Endothelial cell of umbilical vein (primary cell): ENCODE measurements around the gene RPL35. TPM values are rescaled to one million over a fixed set of nuclear protein-coding genes. Genes with fewer than 3 reads are reported as not detected.

ENCODE experiments used
- BruUV-seq: library from RNA; stranded (reverse); fragments of 400-500 nt; replicated peaks from 2 replicates; lab custom pipeline; 2021; lab: Mats Ljungman, UMichigan
- CTCF ChIA-PET: fragments of 300-600, 350-600 bp; sonication (Branson Sonifier 250); formaldehyde crosslinking; loops from one replicate; lab custom pipeline; 2021; ENCODE audit warnings: antibody characterized with exemption, inconsistent platforms; lab: Charles Lee
- POLR2A ChIA-PET: fragments of 300-600, 350-600 bp; sonication (Branson Sonifier 250); formaldehyde crosslinking; loops from one replicate; lab custom pipeline; 2021; ENCODE audit warnings: antibody characterized with exemption, inconsistent platforms; lab: Charles Lee
- DNase-seq: peaks from one replicate; pipeline ENCODE4 v3.0.0-alpha.2; 2011; ENCODE audit warnings: low read depth, low spot score
- FAIRE-seq: peaks from 2 replicates; lab custom pipeline; 2011; peaks lifted over from hg19 to GRCh38; lab: Jason Lieb, UNC
- H2AFZ ChIP-seq: 2 replicates; pipeline ENCODE4 v1.6.0; 2012; ENCODE audit warnings: low read depth, low read length, control low read depth, inconsistent platforms
- H3K27ac ChIP-seq: 2 replicates; pipeline ENCODE4 v1.5.1; 2011; ENCODE audit warnings: low read depth, mild to moderate bottlenecking, control low read depth, low read length, moderate library complexity; ENCODE audit not compliant: insufficient read depth
- H3K27me3 ChIP-seq, 2 experiments: 2 replicates each; pipeline versions ENCODE4 v1.6.0 to v1.6.1; 2011; ENCODE audit warnings: low read length in 2 of 2, mixed read lengths in 1 of 2; ENCODE audit not compliant: control insufficient read depth in 2 of 2, insufficient read depth in 2 of 2
- H3K36me3 ChIP-seq, 2 experiments: 2 replicates in 1 of 2; 3 replicates in 1 of 2; pipeline ENCODE4 v1.5.1; 2011; ENCODE audit warnings: low read length in 2 of 2, mild to moderate bottlenecking in 1 of 2, moderate library complexity in 1 of 2; ENCODE audit not compliant: control insufficient read depth in 2 of 2, insufficient read depth in 2 of 2; ENCODE audit errors: extremely low read depth in 1 of 2
- H3K4me1 ChIP-seq: 3 replicates; pipeline ENCODE4 v1.5.1; 2011; ENCODE audit warnings: mild to moderate bottlenecking, low read length; ENCODE audit not compliant: control insufficient read depth, insufficient read depth; ENCODE audit errors: extremely low read depth
- H3K4me2 ChIP-seq: 2 replicates; pipeline ENCODE4 v1.6.1; 2011; ENCODE audit warnings: low read length, control low read depth, mixed read lengths; ENCODE audit not compliant: insufficient read depth
- H3K4me3 ChIP-seq, 3 experiments: fragments of 200-600 bp in 1 of 3; sonication (generic), shearing (Covaris generic) in 1 of 3; replicated peaks in 1 of 3; 2 replicates each; pipeline ENCODE4 v1.5.1; 2011 to 2016; ENCODE audit warnings: control low read depth in 3 of 3, low read length in 3 of 3, mild to moderate bottlenecking in 2 of 3, inconsistent platforms in 1 of 3, low read depth in 1 of 3, moderate library complexity in 1 of 3; ENCODE audit not compliant: insufficient read depth in 1 of 3
- H3K79me2 ChIP-seq: 2 replicates; pipeline ENCODE4 v1.6.0; 2012; ENCODE audit warnings: low read length, inconsistent platforms; ENCODE audit not compliant: control insufficient read depth, insufficient read depth
- H3K9ac ChIP-seq: replicated peaks from 2 replicates; pipeline ENCODE3; 2011; ENCODE audit warnings: low read length, control low read depth; ENCODE audit not compliant: insufficient read depth; ENCODE audit errors: extremely low read depth
- H3K9me1 ChIP-seq: replicated peaks from 3 replicates; pipeline ENCODE4 v1.6.0; 2011; ENCODE audit warnings: mild to moderate bottlenecking, low read length; ENCODE audit not compliant: control insufficient read depth, insufficient read depth; ENCODE audit errors: extremely low read depth
- H3K9me3 ChIP-seq: replicated peaks from 2 replicates; pipeline ENCODE4 v1.5.1; 2012; ENCODE audit warnings: low read length, inconsistent platforms; ENCODE audit not compliant: control insufficient read depth, insufficient read depth
- H4K20me1 ChIP-seq: replicated peaks from 2 replicates; pipeline ENCODE3; 2011; ENCODE audit warnings: mild to moderate bottlenecking, low read length; ENCODE audit not compliant: control insufficient read depth, insufficient read depth; ENCODE audit errors: extremely low read depth
- CTCF ChIP-seq, 2 donors: IDR thresholded peaks; 1 replicate in 1 of 2; 2 replicates in 1 of 2; pipeline ENCODE4 v1.5.1; 2011; ENCODE audit warnings: low read length in 2 of 2, mild to moderate bottlenecking in 2 of 2, moderate library complexity in 2 of 2, control low read depth in 1 of 2, inconsistent platforms in 1 of 2, low read depth in 1 of 2; ENCODE audit not compliant: insufficient read depth in 1 of 2; ENCODE audit errors: extremely low read depth in 1 of 2
- EZH2 ChIP-seq: IDR thresholded peaks from 2 replicates; pipeline ENCODE4 v1.6.1; 2012; ENCODE audit warnings: borderline replicate concordance, low read depth, mild to moderate bottlenecking, moderate library complexity, low read length, inconsistent platforms; ENCODE audit not compliant: severe bottlenecking
- FOS ChIP-seq: IDR thresholded peaks from 2 replicates; pipeline ENCODE4 v1.6.1; 2011; ENCODE audit warnings: mild to moderate bottlenecking, low read length, moderate library complexity, borderline replicate concordance; ENCODE audit not compliant: insufficient read depth
- GATA2 ChIP-seq: IDR thresholded peaks from 2 replicates; pipeline ENCODE4 v1.7.0; 2011; ENCODE audit warnings: low read depth, mild to moderate bottlenecking, moderate library complexity, mixed read lengths, low read length; ENCODE audit not compliant: insufficient read length, insufficient read depth
- JUN ChIP-seq: IDR thresholded peaks from 2 replicates; pipeline ENCODE4 v1.6.1; 2011; ENCODE audit warnings: borderline replicate concordance, low read depth; ENCODE audit not compliant: insufficient read length, insufficient read depth
- MAX ChIP-seq: IDR thresholded peaks from 2 replicates; pipeline ENCODE4 v1.6.1; 2011; ENCODE audit not compliant: insufficient read depth, insufficient read length
- MYC ChIP-seq: IDR thresholded peaks from one replicate; pipeline ENCODE4 v1.6.1; 2011; ENCODE audit warnings: mild to moderate bottlenecking, low read depth, low read length
- POLR2A ChIP-seq: IDR thresholded peaks from 2 replicates; pipeline ENCODE4 v1.6.1; 2012; ENCODE audit warnings: low read depth, mild to moderate bottlenecking, control low read depth, low read length
- POLR2AphosphoS5 ChIP-seq: IDR thresholded peaks from 2 replicates; pipeline ENCODE4 v1.6.1; 2012; ENCODE audit warnings: low read depth, mild to moderate bottlenecking, control low read depth, low read length, moderate library complexity; ENCODE audit not compliant: insufficient read depth
- dilution Hi-C: fragments of 300-500 bp; cut with MboI; formaldehyde crosslinking; loops from one replicate; pipeline ENCODE4 v1.15.0; 2019; ENCODE audit warnings: low sequenced_read_pairs; ENCODE audit not compliant: extremely low pct_ligation_motif_present
- intact Hi-C: fragments of 100-400 bp; cut with micrococcal nuclease; formaldehyde crosslinking; loops from one replicate; pipeline ENCODE4 v1.10.0; 2022
- polyA plus RNA-seq, 4 experiments: library from polyadenylated mRNA; depleted of rRNA in 3 of 4; stranded (reverse) in 3 of 4; unstranded in 1 of 4; fragments of >200 nt; gene quantifications; 2 replicates each; pipeline versions ENCODE4 v1.2.1 to v1.2.3, GENCODE V29; 2011 to 2012; ENCODE audit warnings: missing spikeins in 1 of 4
- total RNA-seq: library from RNA; stranded (reverse); gene quantifications from 2 replicates; pipeline ENCODE4 v1.2.3, GENCODE V29; 2021

RPL35 gene
- total and polyA plus RNA-seq, 2 donors (not counting 3 experiments of a cell fraction or from before 2014, with no cell fraction given) = 1,230 to 2,206 TPM

- no peak for DNase-seq
- no peak overlapping the region for H3K9ac ChIP-seq
- H4K20me1 ChIP-seq = no peaks in the 10 kb centered on the region
- H3K79me2 ChIP-seq = peaks cover 7% of the 10 kb centered on the region
- ChIA-PET POLR2A (no interaction called here), CTCF (interaction anchor here (1.7 kb wide), 1 partner anchor 10 kb away, joined by 4 read pairs; no protein-coding TSS in a partner anchor)
- FAIRE-seq = no peak
- H3K9me3 ChIP-seq = no peaks in the 10 kb centered on the region
- H3K9me1 ChIP-seq = no peaks in the 10 kb centered on the region
- intact Hi-C loops (no loop called here), dilution Hi-C loops (no loop called here)
- no peak for TF ChIP-seq EZH2
- no peak for TF ChIP-seq MAX
- TF ChIP-seq POLR2AphosphoS5 = no peak
- TF ChIP-seq GATA2 = no peak
- no peak for TF ChIP-seq MYC
- TF ChIP-seq JUN = no peak
- no peak for TF ChIP-seq CTCF (IDR thresholded peaks at IDR 0.05; ENCODE audit: extremely low read depth in 1 of 2, insufficient read depth in 1 of 2, low read depth in 1 of 2, low read length in 2 of 2)
- no peak for TF ChIP-seq FOS
- no peak for TF ChIP-seq POLR2A
- no peak overlapping the region for H3K4me3 ChIP-seq
- no TSS peak for BruUV-seq
- peaks cover 22 to 35% of the 10 kb centered on the region in 2 experiments for H3K36me3 ChIP-seq
- no peaks in the 10 kb centered on the region for H3K27me3 ChIP-seq
- no peak overlapping the region for H3K4me2 ChIP-seq
- no peak overlapping the region for H3K27ac ChIP-seq
- H3K4me1 ChIP-seq = no peaks in the 10 kb centered on the region
- no peak overlapping the region for H2AFZ ChIP-seq
Measured at GRCh38 chr9:124880501-124880900, 18.7 kb upstream of the RPL35 start.
